Lower lobe of right lung (tissue), 2 donors: ENCODE data around the gene ERP44. TPM values are rescaled to one million over a fixed set of nuclear protein-coding genes. Genes with fewer than 3 reads are reported as not detected.
A peak's percentile ranks its signal among the peaks of the same experiment; 100 is the strongest.

Source experiments
- ATAC-seq, 2 donors: fragments of 200-7000 bp; cut with Tn5 transposase; one replicate each; pipeline ENCODE4 v1.9.1; 2020 to 2022; ENCODE audit warnings: mild to moderate bottlenecking in 2 of 2, moderate library complexity in 2 of 2
- DNase-seq: peaks from one replicate; pipeline ENCODE4 v3.0.0-alpha.2; 2020
- H3K27ac ChIP-seq: fragments of 200-600 bp; one replicate; pipeline ENCODE4 v1.8.0; 2022
- H3K27me3 ChIP-seq: fragments of 200-600 bp; one replicate; pipeline ENCODE4 v1.8.0; 2022; ENCODE audit warnings: low read depth
- H3K36me3 ChIP-seq: fragments of 200-600 bp; one replicate; pipeline ENCODE4 v1.8.0; 2022; ENCODE audit warnings: mild to moderate bottlenecking
- H3K4me1 ChIP-seq: fragments of 200-600 bp; one replicate; pipeline ENCODE4 v1.8.0; 2022
- H3K4me3 ChIP-seq: fragments of 200-600 bp; one replicate; pipeline ENCODE4 v1.8.0; 2022; ENCODE audit warnings: mild to moderate bottlenecking
- H3K9me3 ChIP-seq: fragments of 200-600 bp; one replicate; pipeline ENCODE4 v1.8.0; 2022
- intact Hi-C: fragments of 100-400 bp; cut with DNase I; formaldehyde crosslinking; loops from one replicate; pipeline ENCODE4 v1.11.0; 2022
- total RNA-seq: library from RNA; stranded (reverse); fragmentation: NEBNext Ultra II Directional; extraction: Animal tissue kit (Norgen Biotek cat#: 25700); gene quantifications from one replicate; pipeline ENCODE4 v1.2.1, GENCODE V29; 2021
- TF ChIP-seq, protein P1 (sequence below): fragments of 200-600 bp; IDR thresholded peaks from one replicate; pipeline ENCODE4 v1.8.0; 2022; ENCODE audit warnings: antibody characterized with exemption, mild to moderate bottlenecking
- donor health status: DM: no; HTN: yes; CAD: no; lungs with severe emphysema.

Gene ERP44
- total RNA-seq, 1 donor from 2014 or later: 27.9 TPM

DNA sequence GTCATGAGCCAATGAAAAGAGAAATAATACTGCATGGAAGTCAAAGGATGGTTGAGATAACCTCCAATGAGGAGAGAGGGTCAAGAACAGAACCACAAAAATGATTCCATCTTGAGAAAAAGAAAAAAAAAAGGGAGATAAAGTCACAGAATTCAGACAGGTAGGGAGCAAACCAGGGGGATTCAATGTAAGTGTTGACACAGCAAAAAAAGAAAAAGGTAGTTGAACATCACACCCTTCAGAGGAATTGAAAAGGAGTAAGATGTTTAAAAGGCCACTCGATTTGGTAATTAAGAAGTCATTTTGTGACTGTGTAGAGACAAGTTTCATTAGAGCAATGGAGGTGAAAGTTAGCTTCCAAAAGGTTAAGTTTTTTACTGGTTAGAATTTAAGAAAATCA is 79.3 kb downstream of the ERP44 start:
- TF ChIP-seq, protein P1, sequence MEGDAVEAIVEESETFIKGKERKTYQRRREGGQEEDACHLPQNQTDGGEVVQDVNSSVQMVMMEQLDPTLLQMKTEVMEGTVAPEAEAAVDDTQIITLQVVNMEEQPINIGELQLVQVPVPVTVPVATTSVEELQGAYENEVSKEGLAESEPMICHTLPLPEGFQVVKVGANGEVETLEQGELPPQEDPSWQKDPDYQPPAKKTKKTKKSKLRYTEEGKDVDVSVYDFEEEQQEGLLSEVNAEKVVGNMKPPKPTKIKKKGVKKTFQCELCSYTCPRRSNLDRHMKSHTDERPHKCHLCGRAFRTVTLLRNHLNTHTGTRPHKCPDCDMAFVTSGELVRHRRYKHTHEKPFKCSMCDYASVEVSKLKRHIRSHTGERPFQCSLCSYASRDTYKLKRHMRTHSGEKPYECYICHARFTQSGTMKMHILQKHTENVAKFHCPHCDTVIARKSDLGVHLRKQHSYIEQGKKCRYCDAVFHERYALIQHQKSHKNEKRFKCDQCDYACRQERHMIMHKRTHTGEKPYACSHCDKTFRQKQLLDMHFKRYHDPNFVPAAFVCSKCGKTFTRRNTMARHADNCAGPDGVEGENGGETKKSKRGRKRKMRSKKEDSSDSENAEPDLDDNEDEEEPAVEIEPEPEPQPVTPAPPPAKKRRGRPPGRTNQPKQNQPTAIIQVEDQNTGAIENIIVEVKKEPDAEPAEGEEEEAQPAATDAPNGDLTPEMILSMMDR: no peak
- H3K4me3 ChIP-seq: no peak overlapping the region
- H3K36me3 ChIP-seq: peaks cover 58% of the 10 kb centered on the region
- ATAC-seq: no peak
- DNase-seq: no peak
- H3K27ac ChIP-seq: no peak overlapping the region
- H3K27me3 ChIP-seq: no peaks in the 10 kb centered on the region
- no peaks in the 10 kb centered on the region for H3K9me3 ChIP-seq
- intact Hi-C loops: no loop called here
- H3K4me1 ChIP-seq: no peaks in the 10 kb centered on the region

DNA sequence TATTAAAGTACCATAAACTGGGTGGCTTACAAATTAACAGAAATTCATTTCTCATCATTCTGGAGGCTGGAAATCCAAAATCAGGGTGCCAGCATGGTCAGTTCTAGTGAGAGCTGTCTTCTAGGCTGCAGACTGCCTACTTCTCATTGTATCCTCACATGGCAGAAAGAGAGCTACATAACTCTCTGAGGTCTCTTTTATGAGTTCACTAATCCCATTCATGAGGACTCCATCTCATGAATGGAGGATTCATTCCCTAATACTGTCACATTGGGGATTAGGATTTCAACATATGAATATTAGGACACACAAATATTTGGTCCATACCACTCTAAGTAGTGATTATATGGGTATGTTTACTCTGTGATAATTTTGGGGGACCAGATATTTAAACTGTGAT is 84.0 kb downstream of the ERP44 start:
- Histone ChIP-seq H3K4me1 (no peaks in the 10 kb centered on the region), H3K9me3 (peaks cover 11% of the 10 kb centered on the region), H3K4me3 (no peak overlapping the region), H3K27me3 (no peaks in the 10 kb centered on the region), H3K27ac (no peak overlapping the region), H3K36me3 (peaks cover 57% of the 10 kb centered on the region)
- TF ChIP-seq, protein P1: no peak
- intact Hi-C loops: no loop called here
- no peak for ATAC-seq
- DNase-seq: no peak

DNA sequence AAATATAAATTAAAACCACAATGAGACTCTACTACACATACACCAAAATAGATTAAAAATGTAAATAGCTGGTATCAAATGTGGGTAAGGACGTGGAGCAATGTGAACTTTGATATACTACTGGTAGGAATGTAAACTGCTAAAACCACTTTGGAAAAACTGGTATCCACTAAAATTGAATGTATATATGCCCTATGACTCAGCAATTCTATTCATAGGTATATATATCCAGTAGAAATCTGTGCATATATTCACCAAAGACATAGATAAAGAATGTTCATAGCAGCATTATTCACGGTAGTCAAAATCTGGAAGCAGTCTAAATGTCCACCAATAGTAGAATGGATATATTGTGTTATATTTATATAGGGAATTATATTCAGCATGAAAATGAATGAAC is 85.2 kb downstream of the ERP44 start:
- Histone ChIP-seq H3K36me3 (peaks cover 46% of the 10 kb centered on the region), H3K27ac (no peak overlapping the region), H3K4me1 (no peaks in the 10 kb centered on the region), H3K4me3 (no peak overlapping the region), H3K9me3 (peaks cover 11% of the 10 kb centered on the region), H3K27me3 (no peaks in the 10 kb centered on the region)
- TF ChIP-seq, protein P1: no peak
- DNase-seq (no peak), ATAC-seq (no peak)
- intact Hi-C loops: no loop called here

DNA sequence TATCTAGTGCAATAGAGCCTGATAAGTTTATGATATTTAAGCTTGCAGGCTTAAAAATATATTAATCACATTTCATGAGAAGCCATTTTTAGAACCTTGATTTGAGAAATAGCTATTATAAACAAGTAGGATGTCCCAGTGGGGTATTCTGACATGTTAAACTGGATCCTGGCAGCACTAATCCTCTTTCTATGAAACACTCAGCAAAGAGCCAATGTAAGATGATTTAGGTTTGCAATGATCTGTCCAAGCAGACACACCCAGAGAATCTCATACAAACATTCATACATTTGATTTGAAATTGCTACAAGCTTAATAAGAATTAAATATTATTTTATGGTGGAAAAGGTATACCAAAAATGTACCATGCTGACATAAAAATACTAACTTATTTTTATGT is 86.5 kb downstream of the ERP44 start:
- no peaks in the 10 kb centered on the region for H3K27me3 ChIP-seq
- H3K27ac ChIP-seq: no peak overlapping the region
- ATAC-seq: no peak
- no peaks in the 10 kb centered on the region for H3K4me1 ChIP-seq
- H3K9me3 ChIP-seq: peaks cover 11% of the 10 kb centered on the region
- H3K4me3 ChIP-seq: no peak overlapping the region
- TF ChIP-seq, protein P1: no peak
- intact Hi-C loops: no loop called here
- H3K36me3 ChIP-seq: peaks cover 41% of the 10 kb centered on the region
- no peak for DNase-seq

DNA sequence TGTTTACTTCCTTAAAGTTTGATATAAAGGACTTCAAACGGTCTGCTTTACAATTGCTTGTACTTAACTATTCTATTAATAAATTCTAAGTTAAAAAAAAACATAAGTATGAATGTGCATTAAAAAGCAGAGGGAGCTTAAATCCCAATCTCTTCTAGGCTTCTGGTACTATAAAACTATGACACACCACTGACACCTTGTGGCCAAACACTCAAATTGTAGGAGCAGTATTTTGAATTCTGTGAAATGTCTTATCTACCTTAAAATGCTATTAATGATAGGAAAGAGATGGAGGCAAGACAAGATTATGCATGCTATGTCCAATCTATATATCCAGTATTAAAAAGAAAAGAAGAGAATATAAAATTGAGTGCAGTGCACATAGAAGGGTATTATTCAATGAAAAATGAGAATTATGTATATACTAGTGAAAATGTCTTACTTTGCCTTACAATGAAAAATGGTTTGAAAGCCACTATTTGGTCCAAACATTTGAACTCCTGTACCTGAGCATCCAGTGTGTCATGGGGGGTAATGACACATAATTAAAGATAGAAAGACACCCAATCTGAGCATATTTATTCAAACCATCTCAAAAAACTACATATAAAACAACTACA is 87.6 kb downstream of the ERP44 start:
- H3K4me3 ChIP-seq: no peak overlapping the region
- TF ChIP-seq, protein P1: peak; percentile 63
- H3K9me3 ChIP-seq: peaks cover 11% of the 10 kb centered on the region
- no peaks in the 10 kb centered on the region for H3K4me1 ChIP-seq
- intact Hi-C loops: no loop called here
- peaks cover 39% of the 10 kb centered on the region for H3K36me3 ChIP-seq
- DNase-seq: no peak
- no peaks in the 10 kb centered on the region for H3K27me3 ChIP-seq
- no peak for ATAC-seq
- no peak overlapping the region for H3K27ac ChIP-seq

DNA sequence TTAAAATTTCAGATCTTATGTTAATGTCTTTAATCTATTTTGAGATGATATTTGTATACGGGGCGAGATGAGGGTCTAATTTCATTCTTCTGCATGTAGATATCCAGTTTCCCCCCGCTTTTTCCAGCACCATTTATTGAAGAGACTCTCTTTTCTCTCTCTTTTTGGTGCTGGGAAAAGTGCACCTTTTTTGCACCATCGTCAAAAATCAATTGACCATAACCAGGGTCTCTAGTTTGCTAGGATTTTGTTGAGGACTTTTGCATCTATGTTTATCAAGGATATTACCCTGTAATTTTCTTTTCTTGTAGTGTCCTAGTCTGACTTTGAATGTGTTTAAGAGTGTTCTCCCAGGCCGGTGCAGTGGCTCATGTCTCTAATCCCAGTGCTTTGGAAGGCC is 99.0 kb downstream of the ERP44 start:
- Histone ChIP-seq H3K4me1 (no peaks in the 10 kb centered on the region), H3K27me3 (no peaks in the 10 kb centered on the region), H3K36me3 (peaks cover 26% of the 10 kb centered on the region), H3K4me3 (no peak overlapping the region), H3K27ac (no peak overlapping the region), H3K9me3 (no peaks in the 10 kb centered on the region)
- DNase-seq (no peak), ATAC-seq (no peak)
- intact Hi-C loops: no loop called here
- TF ChIP-seq, protein P1: no peak
